GM18909 (cell line): ENCODE results near the gene FKBP10.

Experiments
- ATAC-seq: cut with Tn5 transposase; IDR thresholded peaks from one replicate; pipeline ENCODE4 v1.9.1; 2021; ENCODE audit warnings: mild to moderate bottlenecking; ENCODE audit not compliant: unreplicated experiment, poor library complexity

FKBP10 gene

DNA sequence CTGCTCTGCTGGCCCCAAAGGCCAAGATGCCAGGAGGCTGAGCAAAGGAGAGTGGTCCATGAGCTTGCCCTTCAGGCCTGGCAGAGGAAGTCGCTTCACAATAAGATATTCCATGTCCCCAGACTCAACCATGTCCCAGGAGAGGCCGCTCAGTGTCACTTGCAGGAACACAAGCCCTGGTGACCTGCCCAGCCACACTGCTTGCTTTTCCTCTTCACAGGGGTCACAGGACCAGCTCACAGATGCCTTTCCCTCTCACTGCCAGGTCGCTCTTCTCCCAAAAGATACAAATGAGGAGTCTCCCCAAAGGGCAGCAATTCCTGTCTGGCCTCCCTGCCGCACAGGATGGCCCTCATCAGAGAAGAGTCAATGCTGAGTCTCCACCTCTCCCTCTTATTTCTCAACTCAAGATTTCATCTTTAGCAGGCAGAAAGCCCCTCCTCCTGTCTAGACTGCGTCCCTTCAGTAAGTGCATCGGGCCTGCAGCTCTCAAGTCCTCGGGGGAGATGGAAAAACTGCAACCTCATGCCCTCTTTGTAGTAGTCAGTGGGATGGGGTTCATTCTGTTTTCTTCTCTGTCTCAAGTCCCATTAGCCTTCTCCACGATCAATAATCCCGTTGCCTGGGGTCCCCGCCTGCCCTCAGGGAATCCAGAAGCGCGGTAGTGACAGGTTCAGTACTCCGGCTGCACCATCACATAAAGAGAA, 31.2 kb upstream of the FKBP10 start:
- no peak for ATAC-seq

- ATAC-seq: no peak
Measured at GRCh38 chr17:41782142-41782541, 30.7 kb upstream of the FKBP10 start.

DNA sequence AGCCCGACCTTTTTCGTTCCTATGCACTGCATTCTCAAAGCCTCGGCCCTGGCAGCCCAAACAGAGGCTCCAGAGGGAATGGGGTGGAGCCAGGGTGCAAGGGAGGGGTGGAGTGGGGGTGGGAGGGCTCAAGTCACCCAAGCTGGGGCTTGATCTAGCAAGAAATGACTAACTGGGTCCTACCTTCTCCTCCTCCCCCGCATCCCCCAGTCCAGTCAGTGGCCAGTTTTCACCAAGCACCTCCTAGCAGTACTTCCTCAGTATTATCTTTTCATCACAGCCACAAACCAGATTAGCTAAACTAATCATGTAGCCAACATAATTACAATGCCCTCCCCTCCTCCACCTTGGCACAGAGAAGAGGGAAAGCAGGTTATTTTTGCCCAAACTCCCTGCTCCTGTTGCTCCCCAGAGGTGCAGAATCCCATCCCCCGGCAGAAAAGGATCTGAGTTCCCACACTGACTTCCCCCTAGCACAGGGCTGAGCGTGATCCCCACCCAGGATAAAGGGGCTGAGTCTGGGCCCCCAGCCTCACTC, 28.5 kb upstream of the FKBP10 start:
- ATAC-seq: no peak

GRCh38 chr17:41785091-41785858, 27.5 kb upstream of the FKBP10 start:
- ATAC-seq: no peak

GRCh38 chr17:41785859-41786226, 27.0 kb upstream of the FKBP10 start:
- no peak for ATAC-seq

GRCh38 chr17:41786227-41787020, 26.4 kb upstream of the FKBP10 start, which contains the start of gene JUP:
Gene JUP (minus strand): TSS chr17:41786711. CDS start chr17:41771854, 14,857 bp downstream.
- peak; percentile 72 for ATAC-seq

DNA sequence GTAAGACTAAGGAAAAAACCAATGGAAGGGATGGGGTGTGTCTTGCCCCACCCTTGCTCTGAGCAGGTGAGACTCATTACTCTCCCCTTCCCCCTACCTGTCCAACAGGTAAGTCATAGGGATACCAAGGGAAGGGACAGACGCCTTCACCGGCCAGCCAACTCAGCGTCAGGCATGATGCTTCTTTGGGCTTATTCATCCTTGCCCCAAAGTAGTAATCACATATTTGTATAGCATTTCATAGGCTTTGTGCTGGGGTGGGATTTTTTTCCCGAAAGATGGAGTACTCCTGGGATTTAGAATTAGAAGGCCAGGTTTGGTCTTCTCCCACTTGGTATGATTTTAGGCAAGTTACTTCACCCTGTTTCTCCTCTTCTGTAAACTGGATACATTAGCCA, 25.8 kb upstream of the FKBP10 start:
- ATAC-seq: no peak

- no peak for ATAC-seq
Measured at GRCh38 chr17:41792845-41793783, 19.7 kb upstream of the FKBP10 start.

GRCh38 chr17:41793784-41794539, 18.8 kb upstream of the FKBP10 start:
- no peak for ATAC-seq

- no peak for ATAC-seq
Measured at GRCh38 chr17:41794540-41794975, 18.2 kb upstream of the FKBP10 start.

DNA sequence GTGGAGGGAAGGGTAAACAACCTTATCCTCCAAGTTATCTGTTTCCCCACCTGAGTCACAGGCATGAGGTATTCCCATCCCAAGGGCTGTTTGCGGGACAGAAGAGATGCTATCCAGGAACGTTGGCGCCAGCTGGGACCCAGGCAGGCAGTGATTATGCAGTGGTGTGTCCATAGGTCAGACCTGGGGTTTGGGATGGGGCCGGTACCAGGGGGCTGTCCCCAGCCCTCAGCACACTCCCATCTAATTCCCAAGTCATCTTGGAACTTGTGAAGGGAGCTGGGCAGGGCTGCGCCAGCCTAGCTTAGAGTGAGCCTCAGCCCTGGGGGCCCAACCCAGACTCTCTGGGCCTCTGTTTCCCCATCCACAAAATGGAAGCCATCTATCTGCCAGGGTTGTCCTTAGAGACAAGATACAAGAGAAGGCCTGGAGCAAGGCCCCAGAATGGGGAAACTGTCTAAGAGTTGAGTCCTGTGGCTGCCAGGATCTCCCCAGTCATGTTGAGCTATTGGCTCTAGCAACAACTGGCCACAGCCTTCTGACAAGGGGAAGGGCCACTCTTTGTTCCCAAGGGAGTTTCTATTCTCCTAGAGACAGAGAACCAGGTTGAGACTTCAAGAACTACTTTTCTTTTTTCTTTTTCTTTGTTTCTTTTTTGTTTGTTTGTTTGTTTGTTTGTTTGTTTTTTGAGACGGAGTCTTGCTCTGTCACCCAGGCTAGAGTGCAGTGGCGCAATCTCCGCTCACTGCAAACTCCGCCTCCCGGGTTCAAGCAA, 16.5 kb upstream of the FKBP10 start:
- no peak for ATAC-seq

GRCh38 chr17:41797377-41797776, 15.4 kb upstream of the FKBP10 start:
- no peak for ATAC-seq

GRCh38 chr17:41799366-41799765, 13.4 kb upstream of the FKBP10 start:
- ATAC-seq: no peak

DNA sequence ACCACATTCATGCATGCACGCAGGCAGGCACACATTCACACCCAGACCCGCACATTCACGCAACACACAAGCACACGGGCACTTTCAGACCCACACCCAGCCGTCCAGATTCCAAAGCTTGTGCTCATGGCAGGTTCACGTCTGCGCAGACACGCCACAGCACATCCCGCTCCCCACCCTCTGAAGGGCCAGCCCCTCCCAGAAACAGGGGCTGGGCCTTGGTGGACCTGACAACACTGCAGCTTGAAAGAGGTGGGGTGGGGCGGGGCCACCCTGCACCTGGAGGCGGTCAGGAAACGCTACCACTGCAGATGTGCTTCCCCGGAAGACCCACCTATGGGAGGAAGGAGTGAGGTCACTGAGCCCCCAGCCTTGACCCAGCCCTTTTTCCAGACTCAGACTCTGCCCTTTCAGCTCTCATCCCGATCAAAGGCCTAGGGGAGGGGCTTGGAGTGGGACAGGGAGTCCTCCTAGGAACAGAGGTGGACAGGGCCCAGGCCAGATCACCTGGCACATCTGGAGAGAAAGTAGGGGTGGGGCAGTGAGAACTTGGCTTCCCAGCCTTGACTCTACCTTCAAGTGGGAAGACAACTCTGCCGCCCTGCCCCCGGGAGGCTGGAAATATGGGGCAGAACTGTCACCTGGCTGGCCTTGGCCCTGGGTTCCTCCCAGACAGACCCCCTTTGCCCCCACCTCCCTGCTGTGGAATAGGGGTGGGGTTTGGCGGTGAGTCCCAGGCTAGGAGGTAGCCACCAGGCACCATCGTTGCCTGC, 12.0 kb upstream of the FKBP10 start:
- ATAC-seq: no peak

- ATAC-seq: no peak
Measured at GRCh38 chr17:41801374-41802271, 11.2 kb upstream of the FKBP10 start.
